Measurements from ENCODE around the gene FLAD1. TPM values are rescaled to one million over a fixed set of nuclear protein-coding genes. Genes with fewer than 3 reads are reported as not detected.
A peak's percentile ranks its signal among the peaks of the same experiment; 100 is the strongest.

FLAD1 gene
- total RNA-seq, 1 donor from 2014 or later: 35.9 TPM

DNA sequence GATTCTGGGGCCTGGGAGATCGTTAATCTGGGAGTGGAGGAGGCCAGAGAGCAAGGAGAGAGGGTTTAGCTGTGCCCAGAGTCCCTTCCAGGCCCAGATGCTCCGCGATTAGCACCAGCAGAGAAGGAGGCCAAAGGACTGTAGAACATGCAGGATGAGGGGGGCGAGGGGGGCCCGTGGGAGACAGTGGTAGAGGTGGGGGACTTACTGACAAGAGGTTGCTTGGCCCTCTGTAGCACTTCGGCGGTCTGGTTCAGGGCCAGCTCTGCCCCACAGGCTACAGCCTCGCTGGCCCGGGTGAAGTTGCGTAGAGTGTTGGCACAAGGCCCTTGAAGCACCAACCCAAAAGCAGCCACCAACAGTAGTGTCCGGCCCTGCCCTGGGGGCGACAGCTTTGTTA is 49.7 kb downstream of the FLAD1 start:
- DNase-seq (ENCODE audit: low spot score): no peak
- Mint-ChIP-seq H3K4me3 (ENCODE audit: unreplicated experiment) (no peak overlapping the region), H3K36me3 (ENCODE audit: low read depth, unreplicated experiment) (peaks cover 8% of the 10 kb centered on the region), H3K9me3 (ENCODE audit: unreplicated experiment) (no peaks in the 10 kb centered on the region), H3K4me1 (ENCODE audit: unreplicated experiment) (peaks cover 41% of the 10 kb centered on the region), H3K27me3 (ENCODE audit: unreplicated experiment) (peaks cover 16% of the 10 kb centered on the region), H3K27ac (ENCODE audit: unreplicated experiment) (no peak overlapping the region)
- TF ChIP-seq, protein P1, sequence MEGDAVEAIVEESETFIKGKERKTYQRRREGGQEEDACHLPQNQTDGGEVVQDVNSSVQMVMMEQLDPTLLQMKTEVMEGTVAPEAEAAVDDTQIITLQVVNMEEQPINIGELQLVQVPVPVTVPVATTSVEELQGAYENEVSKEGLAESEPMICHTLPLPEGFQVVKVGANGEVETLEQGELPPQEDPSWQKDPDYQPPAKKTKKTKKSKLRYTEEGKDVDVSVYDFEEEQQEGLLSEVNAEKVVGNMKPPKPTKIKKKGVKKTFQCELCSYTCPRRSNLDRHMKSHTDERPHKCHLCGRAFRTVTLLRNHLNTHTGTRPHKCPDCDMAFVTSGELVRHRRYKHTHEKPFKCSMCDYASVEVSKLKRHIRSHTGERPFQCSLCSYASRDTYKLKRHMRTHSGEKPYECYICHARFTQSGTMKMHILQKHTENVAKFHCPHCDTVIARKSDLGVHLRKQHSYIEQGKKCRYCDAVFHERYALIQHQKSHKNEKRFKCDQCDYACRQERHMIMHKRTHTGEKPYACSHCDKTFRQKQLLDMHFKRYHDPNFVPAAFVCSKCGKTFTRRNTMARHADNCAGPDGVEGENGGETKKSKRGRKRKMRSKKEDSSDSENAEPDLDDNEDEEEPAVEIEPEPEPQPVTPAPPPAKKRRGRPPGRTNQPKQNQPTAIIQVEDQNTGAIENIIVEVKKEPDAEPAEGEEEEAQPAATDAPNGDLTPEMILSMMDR (IDR thresholded peaks at IDR 0.05; ENCODE audit: unreplicated experiment): no peak

DNA sequence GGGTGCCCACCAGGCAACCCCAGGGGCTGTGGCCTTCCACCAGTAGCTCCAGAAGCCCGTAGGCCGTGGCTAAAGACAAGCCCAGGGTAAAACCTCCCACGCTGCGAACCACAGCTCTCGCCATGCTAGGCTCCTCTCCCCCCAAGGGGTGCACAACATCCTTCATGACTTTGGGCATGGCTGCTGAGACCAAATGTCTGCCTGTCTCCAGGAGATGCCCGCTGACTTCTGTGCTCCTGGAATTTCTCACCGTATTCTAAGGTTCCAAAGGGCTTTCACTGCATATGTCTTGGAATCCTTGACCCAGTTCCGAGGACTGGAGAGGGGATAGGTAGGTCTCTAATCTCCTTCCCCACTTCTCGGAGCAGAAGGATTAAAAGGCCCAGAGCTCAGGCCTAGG is 50.4 kb downstream of the FLAD1 start, which contains the start of the genes DCST1 and DCST2:
Gene DCST1 (plus strand): TSS at position 301 of the 400 bp plus-strand sequence. CDS start 213 bp downstream, outside the sequence.
Gene DCST2 (minus strand): TSS at position 258 of the 400 bp plus-strand sequence. CDS start 80 bp downstream, at position 178.
- Mint-ChIP-seq H3K4me3 (ENCODE audit: unreplicated experiment) (peak within 1 kb of the TSS; percentile 84), H3K4me1 (ENCODE audit: unreplicated experiment) (peaks cover 47% of the 10 kb centered on the region), H3K27me3 (ENCODE audit: unreplicated experiment) (peaks cover 16% of the 10 kb centered on the region), H3K36me3 (ENCODE audit: low read depth, unreplicated experiment) (peaks cover 8% of the 10 kb centered on the region), H3K9me3 (ENCODE audit: unreplicated experiment) (no peaks in the 10 kb centered on the region), H3K27ac (ENCODE audit: unreplicated experiment) (peak within 1 kb of the TSS; percentile 14)
- no peak for DNase-seq (ENCODE audit: low spot score)
- TF ChIP-seq, protein P1 (IDR thresholded peaks at IDR 0.05; ENCODE audit: unreplicated experiment): no peak

DNA sequence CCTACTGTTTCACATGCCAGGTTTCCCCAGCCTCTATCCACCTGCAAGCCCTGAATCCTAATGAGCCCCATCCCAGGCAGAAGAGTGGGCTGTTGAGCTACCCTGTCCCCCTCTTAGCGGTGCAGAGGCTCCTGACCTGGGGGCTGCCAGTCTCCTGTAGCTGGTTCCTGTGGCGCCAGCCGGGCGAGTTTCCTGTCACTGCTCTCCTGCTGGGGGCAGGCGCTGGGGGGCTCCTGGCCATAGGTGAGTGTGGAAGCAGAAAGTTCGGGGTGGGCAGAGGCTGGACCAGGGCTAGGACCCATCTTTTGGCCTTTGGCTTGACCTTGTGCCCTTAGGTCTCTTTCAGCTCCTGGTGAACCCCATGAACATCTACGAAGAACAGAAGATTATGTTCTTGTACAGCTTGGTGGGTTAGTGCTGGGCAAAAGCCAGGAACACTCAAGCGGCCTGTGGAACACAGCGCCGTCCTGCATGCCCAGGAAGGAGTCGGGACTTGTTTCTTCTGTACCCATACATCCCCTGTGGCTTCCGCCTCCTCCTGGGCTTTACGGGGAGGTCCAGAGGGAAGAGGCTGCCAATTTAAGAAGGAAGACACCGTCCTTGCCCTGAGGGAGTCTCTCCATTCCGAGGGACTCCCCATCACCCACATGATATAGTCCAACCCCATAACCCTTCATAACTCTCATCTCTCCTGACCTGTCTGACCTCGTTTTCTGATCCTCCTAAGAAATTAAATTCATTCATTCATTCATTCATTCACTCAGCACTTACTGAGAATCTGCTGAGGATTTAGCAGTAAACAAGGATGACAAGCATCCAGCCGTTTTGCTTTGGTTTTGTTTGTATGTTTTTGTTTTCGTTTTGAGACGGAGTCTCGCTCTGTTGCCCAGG is 51.4 kb downstream of the FLAD1 start:
- peak overlapping the region; percentile 84 for H3K4me3 Mint-ChIP-seq (ENCODE audit: unreplicated experiment)

DNA sequence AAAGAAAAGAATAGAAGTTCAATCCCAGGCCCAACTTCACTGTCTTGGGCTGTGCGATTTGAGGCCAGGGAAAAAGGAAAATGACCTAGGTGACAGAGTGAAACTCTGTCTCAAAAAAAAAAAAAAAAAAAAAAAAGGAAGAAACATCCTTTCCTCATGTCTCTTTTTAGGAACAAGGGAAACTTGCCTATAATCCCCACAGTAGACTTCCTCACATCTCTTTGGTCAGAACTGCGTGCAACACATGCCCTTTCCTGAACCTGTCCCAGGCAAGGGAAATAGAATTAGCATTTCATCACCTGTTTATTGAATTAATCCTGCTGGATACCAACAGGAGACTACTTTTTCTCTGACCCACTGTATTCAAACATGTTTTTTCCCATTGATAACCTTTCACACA is 52.8 kb downstream of the FLAD1 start:
- TF ChIP-seq, protein P1 (IDR thresholded peaks at IDR 0.05; ENCODE audit: unreplicated experiment): no peak
- peaks cover 14% of the 10 kb centered on the region for H3K27me3 Mint-ChIP-seq (ENCODE audit: unreplicated experiment)
- no peak for DNase-seq (ENCODE audit: low spot score)

More for the DNA sequence above, 51.4 kb downstream of the FLAD1 start:
- DNase-seq (ENCODE audit: low spot score): no peak
- Mint-ChIP-seq H3K27ac (ENCODE audit: unreplicated experiment) (peak overlapping the region; percentile 14), H3K9me3 (ENCODE audit: unreplicated experiment) (no peaks in the 10 kb centered on the region), H3K4me1 (ENCODE audit: unreplicated experiment) (peaks cover 54% of the 10 kb centered on the region), H3K27me3 (ENCODE audit: unreplicated experiment) (peaks cover 12% of the 10 kb centered on the region), H3K36me3 (ENCODE audit: low read depth, unreplicated experiment) (peaks cover 4% of the 10 kb centered on the region)
- TF ChIP-seq, protein P1 (IDR thresholded peaks at IDR 0.05; ENCODE audit: unreplicated experiment): no peak

DNA sequence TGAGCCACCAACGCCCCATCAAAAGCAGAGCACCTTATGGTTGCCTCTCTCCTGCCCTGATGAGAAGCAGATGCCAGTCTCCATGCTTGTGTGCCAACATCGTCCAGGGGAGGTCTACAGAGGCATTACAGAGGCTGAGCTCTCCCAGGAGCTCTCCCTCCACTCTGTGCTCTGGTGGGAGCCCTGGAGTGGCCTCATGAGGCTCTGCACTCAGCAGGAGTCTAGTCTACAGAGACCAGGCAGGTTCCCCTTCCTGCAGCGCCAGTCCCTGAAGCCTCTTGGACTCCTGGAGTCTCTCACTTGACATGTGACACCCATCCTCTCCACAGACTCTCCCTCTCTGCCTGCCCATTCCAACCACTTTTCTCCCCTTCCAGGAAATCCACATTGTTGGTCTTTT is 53.9 kb downstream of the FLAD1 start:
- Mint-ChIP-seq H3K36me3 (ENCODE audit: low read depth, unreplicated experiment) (peaks cover 4% of the 10 kb centered on the region), H3K4me1 (ENCODE audit: unreplicated experiment) (peaks cover 54% of the 10 kb centered on the region), H3K9me3 (ENCODE audit: unreplicated experiment) (no peaks in the 10 kb centered on the region), H3K27ac (ENCODE audit: unreplicated experiment) (peak overlapping the region; percentile 61), H3K27me3 (ENCODE audit: unreplicated experiment) (peaks cover 14% of the 10 kb centered on the region), H3K4me3 (ENCODE audit: unreplicated experiment) (no peak overlapping the region)
- DNase-seq (ENCODE audit: low spot score): no peak
- TF ChIP-seq, protein P1 (IDR thresholded peaks at IDR 0.05; ENCODE audit: unreplicated experiment): no peak

More for the DNA sequence above, 52.8 kb downstream of the FLAD1 start:
- peaks cover 54% of the 10 kb centered on the region for H3K4me1 Mint-ChIP-seq (ENCODE audit: unreplicated experiment)
- no peaks in the 10 kb centered on the region for H3K9me3 Mint-ChIP-seq (ENCODE audit: unreplicated experiment)
- peaks cover 4% of the 10 kb centered on the region for H3K36me3 Mint-ChIP-seq (ENCODE audit: low read depth, unreplicated experiment)
- no peak overlapping the region for H3K4me3 Mint-ChIP-seq (ENCODE audit: unreplicated experiment)
- peak overlapping the region; percentile 70 for H3K27ac Mint-ChIP-seq (ENCODE audit: unreplicated experiment)

All from endothelial cell (in vitro differentiated cells).